CD4-positive, alpha-beta T cell treated with Interleukin-4 for 4 hours (primary cell): ENCODE results near the gene TNS2.

ENCODE experiments used
- DNase-seq: peaks from one replicate; pipeline ENCODE4 v3.0.0-alpha.2; 2020

TNS2 gene

GRCh38 chr12:53068811-53069585, 19.1 kb downstream of the TNS2 start:
- no peak for DNase-seq

GRCh38 chr12:53069621-53070410, 20.0 kb downstream of the TNS2 start:
- DNase-seq: no peak

- no peak for DNase-seq
Observed at GRCh38 chr12:53070877-53071492, 21.1 kb downstream of the TNS2 start.

- no peak for DNase-seq
Observed at GRCh38 chr12:53071591-53072551, 22.0 kb downstream of the TNS2 start.

- DNase-seq: no peak
Observed at GRCh38 chr12:53073881-53074280, 24.0 kb downstream of the TNS2 start.

- DNase-seq: no peak
Observed at GRCh38 chr12:53074283-53074998, 24.6 kb downstream of the TNS2 start.

- no peak for DNase-seq
Observed at GRCh38 chr12:53074999-53075370, 25.1 kb downstream of the TNS2 start.

- DNase-seq: no peak
Observed at GRCh38 chr12:53076461-53076860, 26.6 kb downstream of the TNS2 start.

GRCh38 chr12:53077030-53077429, 27.2 kb downstream of the TNS2 start:
- no peak for DNase-seq

- peak; percentile 46 for DNase-seq
Observed at GRCh38 chr12:53078425-53079225, 28.8 kb downstream of the TNS2 start.

GRCh38 chr12:53079226-53080117, 29.6 kb downstream of the TNS2 start, which contains the start of gene SPRYD3:
SPRYD3 (minus strand) TSS chr12:53079390; CDS start chr12:53079333, 57 bp downstream.
- DNase-seq: peak; percentile 96

- no peak for DNase-seq
Observed at GRCh38 chr12:53082637-53083175, 32.8 kb downstream of the TNS2 start.

- DNase-seq: no peak
Observed at GRCh38 chr12:53086361-53086760, 36.5 kb downstream of the TNS2 start.

GRCh38 chr12:53090105-53090504, 40.2 kb downstream of the TNS2 start:
- no peak for DNase-seq

GRCh38 chr12:53090554-53090953, 40.7 kb downstream of the TNS2 start:
- no peak for DNase-seq

GRCh38 chr12:53091756-53092155, 41.9 kb downstream of the TNS2 start:
- DNase-seq: no peak

- no peak for DNase-seq
Observed at GRCh38 chr12:53093777-53094393, 44.0 kb downstream of the TNS2 start.

- no peak for DNase-seq
Observed at GRCh38 chr12:53094394-53094787, 44.5 kb downstream of the TNS2 start.
